ENCODE results near the gene BMP7.

DNA sequence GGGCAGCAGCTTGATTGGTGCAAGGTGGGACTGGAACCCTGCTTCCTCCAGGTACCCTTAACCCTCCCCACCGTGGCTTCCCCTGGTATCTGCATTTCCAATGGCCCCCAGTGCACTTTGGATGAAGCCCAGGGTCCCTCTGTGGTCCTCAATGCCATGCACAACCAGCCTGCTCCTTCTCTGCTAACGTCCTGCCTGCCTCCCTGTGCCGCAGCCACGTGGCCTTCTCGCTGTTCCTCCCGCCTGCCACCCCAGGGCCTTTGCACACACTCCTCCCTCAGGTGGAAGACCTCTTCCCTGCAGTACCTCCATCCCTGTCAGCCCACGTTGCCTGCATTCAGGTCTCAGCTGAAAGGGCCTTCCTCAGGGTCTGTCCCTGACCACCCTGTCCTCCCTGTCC, 101.6 kb downstream of the BMP7 start:
- TF ChIP-seq CTCF (IDR thresholded peaks at IDR 0.05) = no peak
- no peak for TF ChIP-seq POLR2A (IDR thresholded peaks at IDR 0.05)

All from adrenal gland (tissue), 5 donors.